GM10266 (cell line): ENCODE measurements around the gene FBN3.

ENCODE experiments used
- DNase-seq: peaks from one replicate; pipeline ENCODE4 v3.0.0; 2012; ENCODE audit errors: extremely low spot score
- TF ChIP-seq, protein P1 (sequence below): IDR thresholded peaks from 2 replicates; pipeline ENCODE4 v1.5.1; 2012; ENCODE audit warnings: mild to moderate bottlenecking, low read depth; ENCODE audit not compliant: control insufficient read depth, insufficient read depth; ENCODE audit errors: missing control alignments

Gene FBN3

DNA sequence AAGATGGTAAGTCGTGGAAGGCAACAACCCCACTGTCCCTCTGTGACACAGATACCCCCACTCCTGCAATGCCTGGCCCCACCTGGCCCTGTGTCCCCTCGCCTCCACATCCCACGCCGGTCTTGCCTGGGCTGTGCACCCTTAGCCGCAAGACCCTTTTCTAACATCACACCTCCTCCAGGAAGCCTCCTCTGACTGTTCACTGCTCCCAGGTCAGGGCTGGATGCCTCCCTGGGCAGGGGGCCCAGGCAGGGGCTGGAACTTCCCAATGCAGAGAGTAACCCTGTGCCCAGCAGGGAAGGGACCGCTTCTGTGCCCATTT lies 1.3 kb downstream of the FBN3 start:
- no peak for DNase-seq
- TF ChIP-seq, protein P1, sequence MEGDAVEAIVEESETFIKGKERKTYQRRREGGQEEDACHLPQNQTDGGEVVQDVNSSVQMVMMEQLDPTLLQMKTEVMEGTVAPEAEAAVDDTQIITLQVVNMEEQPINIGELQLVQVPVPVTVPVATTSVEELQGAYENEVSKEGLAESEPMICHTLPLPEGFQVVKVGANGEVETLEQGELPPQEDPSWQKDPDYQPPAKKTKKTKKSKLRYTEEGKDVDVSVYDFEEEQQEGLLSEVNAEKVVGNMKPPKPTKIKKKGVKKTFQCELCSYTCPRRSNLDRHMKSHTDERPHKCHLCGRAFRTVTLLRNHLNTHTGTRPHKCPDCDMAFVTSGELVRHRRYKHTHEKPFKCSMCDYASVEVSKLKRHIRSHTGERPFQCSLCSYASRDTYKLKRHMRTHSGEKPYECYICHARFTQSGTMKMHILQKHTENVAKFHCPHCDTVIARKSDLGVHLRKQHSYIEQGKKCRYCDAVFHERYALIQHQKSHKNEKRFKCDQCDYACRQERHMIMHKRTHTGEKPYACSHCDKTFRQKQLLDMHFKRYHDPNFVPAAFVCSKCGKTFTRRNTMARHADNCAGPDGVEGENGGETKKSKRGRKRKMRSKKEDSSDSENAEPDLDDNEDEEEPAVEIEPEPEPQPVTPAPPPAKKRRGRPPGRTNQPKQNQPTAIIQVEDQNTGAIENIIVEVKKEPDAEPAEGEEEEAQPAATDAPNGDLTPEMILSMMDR = no peak

DNA sequence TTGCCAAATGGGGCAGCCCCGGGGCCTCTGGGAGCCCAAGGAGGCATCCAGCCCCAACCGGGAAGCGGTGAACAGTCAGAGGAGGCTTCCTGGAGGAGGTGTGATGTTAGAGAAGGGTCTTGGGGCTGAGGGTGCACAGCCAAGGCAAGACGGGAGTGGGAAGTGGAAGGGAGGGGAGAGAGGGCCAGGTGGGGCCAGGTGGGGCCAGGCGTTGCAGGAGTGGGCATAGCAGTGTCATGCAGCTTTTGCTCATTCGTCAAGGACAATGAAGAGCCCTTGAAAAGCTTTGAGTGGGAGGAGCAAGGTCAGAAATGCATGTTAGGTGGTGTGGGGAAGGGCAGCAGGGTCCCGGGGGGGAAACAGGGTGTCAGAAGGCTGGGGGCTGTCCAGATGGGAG lies 1.8 kb downstream of the FBN3 start:
- DNase-seq = peak; percentile 13
- TF ChIP-seq, protein P1 = no peak

DNA sequence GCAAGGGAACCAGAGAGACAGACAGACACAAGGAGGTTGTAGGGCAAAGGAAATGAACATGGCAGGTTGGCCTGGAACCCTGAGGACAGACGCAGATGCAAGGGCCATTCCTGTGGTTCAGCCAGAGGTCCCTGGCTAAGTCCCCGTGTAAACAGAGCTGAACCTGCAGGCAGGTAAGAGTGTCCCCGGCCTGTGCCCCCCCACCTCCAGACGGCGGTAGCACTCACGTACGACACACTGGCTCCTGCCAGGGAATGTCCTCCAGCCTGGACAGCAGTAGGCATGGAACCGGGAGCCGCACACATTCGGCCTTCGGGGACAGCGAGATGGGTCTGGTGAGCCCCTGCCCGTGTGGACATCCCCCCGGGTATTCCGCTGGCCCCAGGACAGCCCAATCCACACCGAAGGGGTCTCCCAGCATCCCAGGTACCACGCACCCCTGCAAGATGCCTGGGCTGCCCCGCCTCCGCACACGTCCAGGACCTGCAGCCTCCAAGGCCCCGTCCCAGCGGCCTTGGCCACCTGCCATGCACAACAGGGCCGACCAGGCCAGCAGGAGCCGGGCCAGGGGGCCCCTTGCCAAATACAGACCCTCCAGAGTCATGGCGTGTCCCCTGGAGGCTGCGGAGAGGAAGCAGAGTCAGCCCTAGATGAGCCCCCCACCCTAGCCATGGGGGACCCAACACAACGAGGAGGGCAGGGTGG lies 2.4 kb downstream of the FBN3 start:
- TF ChIP-seq, protein P1 = no peak
- DNase-seq = peak; percentile 13

DNA sequence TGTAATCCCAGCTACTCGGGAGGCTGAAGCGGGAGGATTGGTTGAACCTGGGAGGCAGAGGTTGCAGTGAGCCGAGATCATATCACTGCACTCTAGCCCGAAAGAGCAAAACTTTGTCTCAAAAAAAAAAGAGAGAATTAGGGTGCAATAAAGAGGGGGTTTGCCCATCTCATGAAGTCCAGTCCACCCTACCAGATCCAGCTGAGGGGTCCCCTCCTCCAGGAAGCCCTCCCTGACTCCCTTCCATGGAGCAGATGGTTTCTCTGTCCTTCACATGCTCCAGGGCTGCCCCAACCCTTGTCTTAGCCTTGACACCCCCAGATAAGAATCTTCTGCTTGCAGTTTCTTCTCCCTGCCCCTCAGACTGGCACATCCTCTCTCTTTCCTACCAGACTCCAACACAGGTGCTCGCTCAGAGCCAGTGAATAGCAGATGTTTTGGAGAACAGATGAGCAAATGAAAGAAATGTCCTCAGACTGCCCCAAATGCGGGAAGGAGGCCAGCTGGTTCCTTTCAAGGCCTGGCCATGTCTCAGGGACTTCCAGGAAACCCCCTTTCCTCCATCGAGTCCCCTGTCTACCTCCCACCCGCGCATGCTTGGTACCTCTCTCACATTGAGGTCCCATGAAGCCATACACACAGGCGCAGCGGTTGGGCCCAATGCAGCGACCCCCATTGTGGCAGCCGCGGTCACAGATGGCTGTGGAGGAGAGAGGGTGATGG lies 5.0 kb downstream of the FBN3 start:
- DNase-seq = peak; percentile 3
- TF ChIP-seq, protein P1 = no peak

DNA sequence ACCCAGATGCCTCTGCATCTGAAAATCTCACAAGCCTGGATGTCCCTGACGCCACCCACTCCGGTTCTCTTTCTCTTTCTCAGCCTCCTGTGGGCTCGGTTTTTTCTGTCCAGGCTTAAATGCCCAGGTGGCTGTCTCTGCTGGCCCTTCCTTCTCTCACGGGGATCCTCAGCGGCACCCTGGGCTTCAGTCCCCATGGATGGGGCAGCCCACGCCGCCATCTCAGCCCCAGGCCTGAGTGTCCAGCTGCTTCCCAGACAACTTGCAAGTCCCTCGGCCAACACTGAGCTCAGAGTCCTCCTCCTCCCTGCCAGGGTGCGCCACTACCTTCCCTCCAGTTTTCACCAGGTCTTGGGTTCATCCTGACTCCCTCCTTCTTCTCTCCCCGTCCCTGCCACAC lies 6.4 kb downstream of the FBN3 start:
- peak; percentile 7 for DNase-seq
- TF ChIP-seq, protein P1 = no peak

DNA sequence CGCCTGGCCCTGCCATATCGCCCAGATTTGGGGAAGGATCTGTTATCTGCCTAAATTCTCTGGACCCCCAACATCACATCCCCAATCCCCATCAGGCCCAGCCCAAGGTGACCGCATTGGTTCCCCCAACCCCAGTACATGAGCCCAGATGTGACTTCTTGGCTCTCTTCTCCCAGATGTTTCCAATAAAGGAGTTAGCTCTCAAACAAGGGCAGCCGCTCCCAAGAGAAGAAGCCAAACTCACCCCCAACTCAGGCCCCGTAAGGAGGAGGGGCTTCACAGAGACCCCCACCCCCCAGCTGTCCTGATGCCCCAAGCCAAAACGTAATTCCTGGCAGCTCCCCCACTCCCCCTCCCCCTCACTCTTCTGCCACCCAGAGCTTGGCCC lies 6.9 kb downstream of the FBN3 start:
- TF ChIP-seq, protein P1 = no peak

DNA sequence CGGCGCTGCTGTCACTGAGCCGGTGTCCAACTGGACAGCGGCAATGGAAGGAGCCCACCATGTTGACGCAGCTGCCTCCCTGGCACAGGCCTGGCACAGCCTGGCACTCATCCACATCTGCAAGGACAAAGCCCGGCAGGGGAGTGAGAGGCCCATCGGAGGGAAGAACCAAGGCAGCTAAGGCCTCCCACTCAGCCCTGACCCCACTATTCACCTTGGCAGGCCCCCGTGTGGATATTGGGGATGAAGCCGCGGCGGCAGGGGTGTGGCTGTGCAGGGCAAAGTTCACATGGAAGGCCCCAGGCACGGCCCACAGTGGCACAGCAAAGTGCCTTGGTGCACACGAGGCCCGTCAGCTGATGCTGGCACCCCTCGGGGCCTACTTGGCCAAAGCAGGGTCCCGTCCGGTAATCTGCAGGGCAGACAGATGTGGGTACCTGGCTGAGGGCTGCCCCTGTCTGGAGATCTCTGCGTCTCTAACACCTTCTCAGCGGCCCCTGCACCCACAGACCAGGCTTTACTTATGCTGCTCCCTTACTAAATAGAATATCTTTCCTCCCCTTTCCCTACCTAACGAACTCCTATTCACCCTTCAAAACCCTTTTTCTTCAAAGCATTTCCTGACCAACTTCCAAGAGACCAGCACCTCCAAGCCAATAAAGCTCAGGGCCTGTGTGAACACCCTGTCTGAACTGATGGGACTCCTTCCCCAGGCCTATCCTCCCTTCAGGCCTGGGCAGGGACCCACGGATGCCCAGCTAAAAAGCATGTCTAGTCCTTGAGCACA lies 7.5 kb downstream of the FBN3 start:
- DNase-seq = no peak
- TF ChIP-seq, protein P1 = no peak

More for the DNA sequence above, 6.9 kb downstream of the FBN3 start:
- peak; percentile 6 for DNase-seq
